Type B pancreatic cell (in vitro differentiated cells): Measurements from ENCODE around the gene RARA. TPM values are rescaled to one million over a fixed set of nuclear protein-coding genes. Genes with fewer than 3 reads are reported as not detected.

ENCODE experiments used
- DNase-seq: peaks from one replicate; pipeline ENCODE4 v3.0.0; 2021; ENCODE audit warnings: mixed read lengths; ENCODE audit not compliant: unreplicated experiment; ENCODE audit errors: extremely low spot score
- H3K27ac Mint-ChIP-seq: 2 replicates; pipeline ENCODE4 v1.8.0; 2021; ENCODE audit warnings: mild to moderate bottlenecking, mixed read lengths
- H3K27me3 Mint-ChIP-seq: 2 replicates; pipeline ENCODE4 v1.8.0; 2021; ENCODE audit warnings: mixed read lengths
- H3K36me3 Mint-ChIP-seq: 2 replicates; pipeline ENCODE4 v1.8.0; 2021; ENCODE audit warnings: mixed read lengths
- H3K4me1 Mint-ChIP-seq: one replicate; pipeline ENCODE4 v1.8.0; 2021; ENCODE audit warnings: mixed read lengths; ENCODE audit not compliant: unreplicated experiment
- H3K4me3 Mint-ChIP-seq: 2 replicates; pipeline ENCODE4 v1.8.0; 2021; ENCODE audit warnings: mild to moderate bottlenecking, mixed read lengths
- H3K9me3 Mint-ChIP-seq: 2 replicates; pipeline ENCODE4 v1.8.0; 2021; ENCODE audit warnings: mixed read lengths
- total RNA-seq: library from RNA; stranded (reverse); gene quantifications from 2 replicates; pipeline ENCODE4 v1.2.1, GENCODE V29; 2021; ENCODE audit warnings: low replicate concordance
- TF ChIP-seq, protein P1 (sequence below): fragments of 200-600 bp; sonication (generic); conservative IDR thresholded peaks from 2 replicates; pipeline ENCODE4 v1.5.0; 2021; ENCODE audit warnings: antibody characterized with exemption, mild to moderate bottlenecking

The RARA gene
- total RNA-seq, 1 donor from 2014 or later: 34.3 TPM

DNA sequence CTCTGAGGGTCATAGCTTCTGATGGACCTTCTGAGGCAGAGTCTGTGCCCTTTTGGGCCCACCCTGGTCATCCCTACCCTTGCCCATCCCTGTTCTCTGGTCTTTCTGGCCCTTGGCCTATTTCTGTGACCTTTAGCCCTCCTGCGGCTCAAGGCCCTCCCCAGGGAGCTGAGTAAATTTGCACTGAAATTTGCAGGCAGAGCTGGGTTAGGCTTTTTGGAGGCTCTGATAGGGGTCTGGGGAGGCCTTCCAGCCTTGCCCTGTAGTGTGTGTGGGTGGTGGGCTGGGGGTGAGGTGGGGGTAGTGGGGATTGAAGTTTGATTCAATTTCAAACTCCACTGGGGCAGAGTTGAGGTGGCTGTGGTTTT, 17.8 kb downstream of the RARA start:
- no peaks in the 10 kb centered on the region for H3K27me3 Mint-ChIP-seq
- H3K36me3 Mint-ChIP-seq: peaks cover 5% of the 10 kb centered on the region
- TF ChIP-seq, protein P1, sequence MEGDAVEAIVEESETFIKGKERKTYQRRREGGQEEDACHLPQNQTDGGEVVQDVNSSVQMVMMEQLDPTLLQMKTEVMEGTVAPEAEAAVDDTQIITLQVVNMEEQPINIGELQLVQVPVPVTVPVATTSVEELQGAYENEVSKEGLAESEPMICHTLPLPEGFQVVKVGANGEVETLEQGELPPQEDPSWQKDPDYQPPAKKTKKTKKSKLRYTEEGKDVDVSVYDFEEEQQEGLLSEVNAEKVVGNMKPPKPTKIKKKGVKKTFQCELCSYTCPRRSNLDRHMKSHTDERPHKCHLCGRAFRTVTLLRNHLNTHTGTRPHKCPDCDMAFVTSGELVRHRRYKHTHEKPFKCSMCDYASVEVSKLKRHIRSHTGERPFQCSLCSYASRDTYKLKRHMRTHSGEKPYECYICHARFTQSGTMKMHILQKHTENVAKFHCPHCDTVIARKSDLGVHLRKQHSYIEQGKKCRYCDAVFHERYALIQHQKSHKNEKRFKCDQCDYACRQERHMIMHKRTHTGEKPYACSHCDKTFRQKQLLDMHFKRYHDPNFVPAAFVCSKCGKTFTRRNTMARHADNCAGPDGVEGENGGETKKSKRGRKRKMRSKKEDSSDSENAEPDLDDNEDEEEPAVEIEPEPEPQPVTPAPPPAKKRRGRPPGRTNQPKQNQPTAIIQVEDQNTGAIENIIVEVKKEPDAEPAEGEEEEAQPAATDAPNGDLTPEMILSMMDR: no peak
- no peak for DNase-seq
- H3K27ac Mint-ChIP-seq: no peak overlapping the region
- H3K9me3 Mint-ChIP-seq: no peaks in the 10 kb centered on the region
- peaks cover 43% of the 10 kb centered on the region for H3K4me1 Mint-ChIP-seq
- no peak overlapping the region for H3K4me3 Mint-ChIP-seq

GRCh38 chr17:40327244-40327729, 18.3 kb downstream of the RARA start:
- H3K9me3 Mint-ChIP-seq: no peaks in the 10 kb centered on the region
- no peak overlapping the region for H3K27ac Mint-ChIP-seq
- TF ChIP-seq, protein P1: no peak
- H3K36me3 Mint-ChIP-seq: peaks cover 5% of the 10 kb centered on the region
- H3K27me3 Mint-ChIP-seq: no peaks in the 10 kb centered on the region
- no peak for DNase-seq
- peaks cover 39% of the 10 kb centered on the region for H3K4me1 Mint-ChIP-seq
- no peak overlapping the region for H3K4me3 Mint-ChIP-seq

GRCh38 chr17:40327735-40328385, 18.9 kb downstream of the RARA start:
- Mint-ChIP-seq H3K27ac (no peak overlapping the region), H3K27me3 (no peaks in the 10 kb centered on the region)

DNA sequence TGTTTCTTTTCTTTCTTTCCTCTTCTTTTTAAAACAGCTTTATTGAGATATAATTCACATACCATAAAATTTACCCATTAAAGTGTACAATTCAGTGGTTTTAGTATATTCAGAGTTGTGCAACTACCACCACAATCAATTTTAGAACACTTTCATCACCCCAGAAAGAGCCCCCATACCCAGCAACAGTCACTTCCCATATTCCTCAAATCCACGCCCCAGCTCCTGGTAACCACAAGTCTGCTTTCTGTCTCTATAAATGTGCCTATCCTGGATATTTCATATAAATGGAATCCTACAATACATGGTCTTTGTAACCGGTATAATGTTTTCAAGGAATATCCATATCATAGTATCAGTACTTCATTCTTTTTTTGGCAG, 19.4 kb downstream of the RARA start:
- Mint-ChIP-seq H3K27ac (no peak overlapping the region), H3K9me3 (no peaks in the 10 kb centered on the region), H3K4me3 (no peak overlapping the region), H3K27me3 (no peaks in the 10 kb centered on the region), H3K36me3 (peaks cover 9% of the 10 kb centered on the region), H3K4me1 (peaks cover 32% of the 10 kb centered on the region)
- DNase-seq: no peak
- TF ChIP-seq, protein P1: no peak

More at GRCh38 chr17:40327735-40328385, 18.9 kb downstream of the RARA start:
- TF ChIP-seq, protein P1: no peak
- DNase-seq: no peak
- peaks cover 9% of the 10 kb centered on the region for H3K36me3 Mint-ChIP-seq
- H3K4me1 Mint-ChIP-seq: peaks cover 37% of the 10 kb centered on the region
- no peak overlapping the region for H3K4me3 Mint-ChIP-seq
- H3K9me3 Mint-ChIP-seq: no peaks in the 10 kb centered on the region

- Mint-ChIP-seq H3K4me1 (peaks cover 42% of the 10 kb centered on the region), H3K9me3 (no peaks in the 10 kb centered on the region), H3K4me3 (no peak overlapping the region), H3K36me3 (peaks cover 12% of the 10 kb centered on the region), H3K27me3 (no peaks in the 10 kb centered on the region), H3K27ac (no peak overlapping the region)
- no peak for DNase-seq
- TF ChIP-seq, protein P1: no peak
Observed at GRCh38 chr17:40329839-40330794, 21.1 kb downstream of the RARA start.
